CD4-positive, alpha-beta T cell (primary cell): Measurements from ENCODE around the gene PRKG1. TPM values are rescaled to one million over a fixed set of nuclear protein-coding genes. Genes with fewer than 3 reads are reported as not detected.

ENCODE experiments used
- ATAC-seq: fragments of 200-7000 bp; cut with Tn5 transposase; one replicate; pipeline ENCODE4 v1.10.0; 2022; ENCODE audit warnings: mild to moderate bottlenecking; ENCODE audit not compliant: poor library complexity
- CTCF ChIA-PET: fragments of 350-600 bp; sonication (Branson Sonifier 250); formaldehyde crosslinking; loops from one replicate; lab custom pipeline; 2021; ENCODE audit warnings: antibody characterized with exemption, inconsistent platforms; lab: Charles Lee
- POLR2A ChIA-PET: fragments of 350-600 bp; sonication (Branson Sonifier 250); formaldehyde crosslinking; loops from one replicate; lab custom pipeline; 2021; ENCODE audit warnings: antibody characterized with exemption, inconsistent platforms; lab: Charles Lee
- DNase-seq, 14 experiments: peaks; one replicate each; pipeline ENCODE4 v3.0.0-alpha.2; 2013 to 2020; ENCODE audit warnings: mixed read lengths in 2 of 14
- H3K27ac ChIP-seq, 2 donors: one replicate each; pipeline versions ENCODE4 v1.5.1 to v1.7.0; 2013; ENCODE audit warnings: low read length in 2 of 2, low read depth in 1 of 2, mild to moderate bottlenecking in 1 of 2
- H3K27me3 ChIP-seq, 2 experiments: 1 replicate in 1 of 2; 2 replicates in 1 of 2; pipeline versions ENCODE4 v1.6.1 to v1.7.0; 2013; ENCODE audit warnings: low read length in 2 of 2, control low read depth in 1 of 2, mild to moderate bottlenecking in 1 of 2, moderate library complexity in 1 of 2; ENCODE audit not compliant: insufficient read depth in 2 of 2, control insufficient read depth in 1 of 2
- H3K36me3 ChIP-seq: one replicate; pipeline ENCODE4 v1.6.1; 2013; ENCODE audit warnings: low read length, control low read depth; ENCODE audit not compliant: insufficient read depth
- H3K4me1 ChIP-seq: one replicate; pipeline ENCODE4 v1.6.1; 2013; ENCODE audit warnings: low read length, control low read depth; ENCODE audit not compliant: insufficient read depth
- H3K4me3 ChIP-seq: one replicate; pipeline ENCODE4 v1.5.1; 2013; ENCODE audit warnings: mild to moderate bottlenecking, low read length, moderate library complexity
- H3K9me3 ChIP-seq, 2 experiments: 1 replicate in 1 of 2; 2 replicates in 1 of 2; pipeline versions ENCODE4 v1.6.1 to v1.7.0; 2013; ENCODE audit warnings: low read length in 2 of 2, mild to moderate bottlenecking in 2 of 2, control low read depth in 1 of 2, moderate library complexity in 1 of 2; ENCODE audit not compliant: control insufficient read depth in 1 of 2, insufficient read depth in 1 of 2
- H3K27ac Mint-ChIP-seq: one replicate; pipeline ENCODE4 v1.8.0; 2020; ENCODE audit warnings: mixed read lengths
- H3K27me3 Mint-ChIP-seq: one replicate; pipeline ENCODE4 v1.8.0; 2021; ENCODE audit warnings: mixed read lengths
- H3K36me3 Mint-ChIP-seq: one replicate; pipeline ENCODE4 v1.8.0; 2021; ENCODE audit warnings: low read depth, mixed read lengths
- H3K4me1 Mint-ChIP-seq: one replicate; pipeline ENCODE4 v1.8.0; 2021; ENCODE audit warnings: low read depth, mixed read lengths
- H3K4me3 Mint-ChIP-seq: one replicate; pipeline ENCODE4 v1.8.0; 2020; ENCODE audit warnings: mild to moderate bottlenecking, mixed read lengths
- H3K9me3 Mint-ChIP-seq: one replicate; pipeline ENCODE4 v1.8.0; 2020; ENCODE audit warnings: mixed read lengths
- CTCF ChIP-seq: fragments of 200-600 bp; IDR thresholded peaks from one replicate; pipeline ENCODE4 v1.8.0; 2022; ENCODE audit warnings: antibody characterized with exemption, mild to moderate bottlenecking
- intact Hi-C, 2 experiments: fragments of 100-400 bp; cut with DNase I in 1 of 2; cut with micrococcal nuclease in 1 of 2; formaldehyde crosslinking; loops; one replicate each; pipeline versions ENCODE4 v1.15.1 to v1.9.0; 2023 to 2025; cut with DNase I, micrococcal nuclease
- total RNA-seq, 174 experiments: library from RNA in 2 of 174; stranded (reverse) in 2 of 174; gene quantifications; one replicate each; pipeline ENCODE4 v1.2.3 and lab custom pipeline; 2021 to 2026

The PRKG1 gene
- total RNA-seq, 2 experiments from 2014 or later: 0.31 TPM; not detected in 1

- H3K27me3 Mint-ChIP-seq: no peaks in the 10 kb centered on the region
- no peak overlapping the region for H3K27ac ChIP-seq
- H3K4me1 ChIP-seq: no peaks in the 10 kb centered on the region
- ChIA-PET CTCF (no interaction called here), POLR2A (no interaction called here)
- no peak overlapping the region for H3K27ac Mint-ChIP-seq
- H3K9me3 ChIP-seq: no peaks in the 10 kb centered on the region
- H3K9me3 Mint-ChIP-seq: no peaks in the 10 kb centered on the region
- H3K4me3 Mint-ChIP-seq: no peak overlapping the region
- H3K27me3 ChIP-seq: no peaks in the 10 kb centered on the region
- H3K36me3 Mint-ChIP-seq: no peaks in the 10 kb centered on the region
- ATAC-seq (no peak), DNase-seq (no peak)
- no peaks in the 10 kb centered on the region for H3K36me3 ChIP-seq
- H3K4me1 Mint-ChIP-seq: no peaks in the 10 kb centered on the region
- no peak for TF ChIP-seq CTCF
- intact Hi-C loops: no loop called here
- H3K4me3 ChIP-seq: no peak overlapping the region
These were observed 211.3 kb downstream of the PRKG1 start for GRCh38 chr10:51285601-51286000.

- no peaks in the 10 kb centered on the region for H3K27me3 Mint-ChIP-seq
- H3K36me3 Mint-ChIP-seq: no peaks in the 10 kb centered on the region
- DNase-seq: no peak
- H3K4me3 Mint-ChIP-seq: no peak overlapping the region
- no peaks in the 10 kb centered on the region for H3K9me3 ChIP-seq
- H3K4me1 ChIP-seq: no peaks in the 10 kb centered on the region
- H3K27ac Mint-ChIP-seq: no peak overlapping the region
- H3K36me3 ChIP-seq: no peaks in the 10 kb centered on the region
- H3K27ac ChIP-seq: no peak overlapping the region
- no peak for TF ChIP-seq CTCF
- no peak overlapping the region for H3K4me3 ChIP-seq
- no peaks in the 10 kb centered on the region for H3K9me3 Mint-ChIP-seq
- intact Hi-C loops: no loop called here
- no peaks in the 10 kb centered on the region for H3K4me1 Mint-ChIP-seq
- CTCF ChIA-PET: no interaction called here
- H3K27me3 ChIP-seq: no peaks in the 10 kb centered on the region
- POLR2A ChIA-PET: no interaction called here
- ATAC-seq: no peak
These were observed 214.2 kb downstream of the PRKG1 start for GRCh38 chr10:51288511-51288910.

- ChIA-PET POLR2A (no interaction called here), CTCF (no interaction called here)
- Mint-ChIP-seq H3K4me3 (no peak overlapping the region), H3K36me3 (no peaks in the 10 kb centered on the region), H3K4me1 (no peaks in the 10 kb centered on the region), H3K27ac (no peak overlapping the region), H3K27me3 (no peaks in the 10 kb centered on the region), H3K9me3 (no peaks in the 10 kb centered on the region)
- Histone ChIP-seq H3K4me3 (no peak overlapping the region), H3K9me3 (no peaks in the 10 kb centered on the region), H3K36me3 (no peaks in the 10 kb centered on the region), H3K27me3 (no peaks in the 10 kb centered on the region), H3K4me1 (no peaks in the 10 kb centered on the region), H3K27ac (no peak overlapping the region)
- no peak for ATAC-seq
- no peak for TF ChIP-seq CTCF
- no peak for DNase-seq
- intact Hi-C loops: no loop called here
These were observed 215.2 kb downstream of the PRKG1 start for GRCh38 chr10:51289519-51289918.
